Ovary (tissue), 10 donors: ENCODE results near the gene BIRC6. TPM values are rescaled to one million over a fixed set of nuclear protein-coding genes. Genes with fewer than 3 reads are reported as not detected.
"Not testable (repeated sequence)": the region's sequence is repeated elsewhere in the genome, so short reads cannot be mapped to it uniquely, and the experiment has no call there.

ENCODE experiments used
- DNase-seq, 5 donors: peaks; one replicate each; pipeline ENCODE4 v3.0.0-alpha.2; 2019 to 2020
- H3K27ac ChIP-seq, 2 donors: fragments of 200-600 bp; one replicate each; pipeline versions ENCODE4 v1.5.1 to v1.8.0; 2019 to 2022
- H3K27me3 ChIP-seq: fragments of 200-600 bp; one replicate; pipeline ENCODE4 v1.8.0; 2022
- H3K36me3 ChIP-seq: fragments of 200-600 bp; sonication (generic); one replicate; pipeline ENCODE4 v1.5.1; 2019
- H3K4me1 ChIP-seq: one replicate; pipeline ENCODE4 v1.8.1; 2013; ENCODE audit warnings: mild to moderate bottlenecking, moderate library complexity; ENCODE audit not compliant: insufficient read depth
- H3K4me3 ChIP-seq: fragments of 200-600 bp; sonication (generic); one replicate; pipeline ENCODE4 v1.5.1; 2017
- H3K9me3 ChIP-seq, 2 donors: fragments of 200-600 bp in 1 of 2; sonication (generic) in 1 of 2; one replicate each; pipeline versions ENCODE4 v1.5.1 to v1.8.1; 2013 to 2019; ENCODE audit warnings: mild to moderate bottlenecking in 1 of 2, moderate library complexity in 1 of 2
- EP300 ChIP-seq: sonication (generic); formaldehyde crosslinking; IDR thresholded peaks from one replicate; pipeline ENCODE4 v1.6.1; 2017; ENCODE audit warnings: antibody characterized with exemption
- POLR2A ChIP-seq: fragments of 450-650 bp; IDR thresholded peaks from one replicate; pipeline ENCODE4 v1.6.1; 2017; ENCODE audit warnings: antibody characterized with exemption, mild to moderate bottlenecking, moderate library complexity
- WGBS, 3 donors: extraction: QIAGEN DNeasy Blood & Tissue Kit in 1 of 3; methylation state at CpG; one replicate each; pipeline versions ENCODE4 v1.1.5 to v1.1.7; 2013 to 2017; 5-methylcytosine and 5-hydroxymethylcytosine counted together
- intact Hi-C, 4 donors: fragments of 100-400 bp; cut with DNase I; formaldehyde crosslinking; loops; one replicate each; pipeline versions ENCODE4 v1.11.0 to v1.15.1; 2022 to 2023
- long read RNA-seq, 3 donors: library from polyadenylated mRNA in 2 of 3; unstranded in 2 of 3; transcript quantifications; one replicate each; pipeline ENCODE4 v2.0.0 and lab custom pipeline, GENCODE V29; 2021 to 2026
- polyA plus RNA-seq, 2 donors: library from polyadenylated mRNA; stranded (reverse); fragments of 200-250 nt in 1 of 2; fragments of 350-450 nt in 1 of 2; fragmentation: Illumina TruSeq in 1 of 2; extraction: RNeasy Lipid Tissue Mini Kit (QIAGEN cat#74804) in 1 of 2; gene quantifications; one replicate each; pipeline ENCODE4 v1.2.3, GENCODE V29; 2013 to 2014
- total RNA-seq, 7 donors: library from RNA; depleted of rRNA in 2 of 7; stranded (reverse); fragments of >200 nt in 2 of 7; fragmentation: NEBNext Ultra II Directional in 3 of 7; extraction: Animal tissue kit (Norgen Biotek cat#: 25700) in 3 of 7; gene quantifications; one replicate each; pipeline versions ENCODE4 v1.1.0 to v1.2.4, GENCODE V29; 2016 to 2023
- TF ChIP-seq, protein P1 (sequence below), 3 donors: fragments of 450-650 bp in 2 of 3; fragments of 200-600 bp in 1 of 3; IDR thresholded peaks; one replicate each; pipeline versions ENCODE4 v1.5.1 to v1.8.0; 2016 to 2022; ENCODE audit warnings: antibody characterized with exemption in 3 of 3, mild to moderate bottlenecking in 1 of 3
- donor health status: DM: no; HTN: no; CAD: no; lungs with moderate emphysema.
- donor health status: DM: no; HTN: no; CAD: no.
- donor health status: Bipolar disorder and iron deficiency.
- donor health status: DM: yes; HTN: yes; CAD: no.
- donor health status: DM: no; HTN: no; CAD: no.
- donor health status: DM: yes; HTN: yes; CAD: no.

Gene BIRC6, protein sequence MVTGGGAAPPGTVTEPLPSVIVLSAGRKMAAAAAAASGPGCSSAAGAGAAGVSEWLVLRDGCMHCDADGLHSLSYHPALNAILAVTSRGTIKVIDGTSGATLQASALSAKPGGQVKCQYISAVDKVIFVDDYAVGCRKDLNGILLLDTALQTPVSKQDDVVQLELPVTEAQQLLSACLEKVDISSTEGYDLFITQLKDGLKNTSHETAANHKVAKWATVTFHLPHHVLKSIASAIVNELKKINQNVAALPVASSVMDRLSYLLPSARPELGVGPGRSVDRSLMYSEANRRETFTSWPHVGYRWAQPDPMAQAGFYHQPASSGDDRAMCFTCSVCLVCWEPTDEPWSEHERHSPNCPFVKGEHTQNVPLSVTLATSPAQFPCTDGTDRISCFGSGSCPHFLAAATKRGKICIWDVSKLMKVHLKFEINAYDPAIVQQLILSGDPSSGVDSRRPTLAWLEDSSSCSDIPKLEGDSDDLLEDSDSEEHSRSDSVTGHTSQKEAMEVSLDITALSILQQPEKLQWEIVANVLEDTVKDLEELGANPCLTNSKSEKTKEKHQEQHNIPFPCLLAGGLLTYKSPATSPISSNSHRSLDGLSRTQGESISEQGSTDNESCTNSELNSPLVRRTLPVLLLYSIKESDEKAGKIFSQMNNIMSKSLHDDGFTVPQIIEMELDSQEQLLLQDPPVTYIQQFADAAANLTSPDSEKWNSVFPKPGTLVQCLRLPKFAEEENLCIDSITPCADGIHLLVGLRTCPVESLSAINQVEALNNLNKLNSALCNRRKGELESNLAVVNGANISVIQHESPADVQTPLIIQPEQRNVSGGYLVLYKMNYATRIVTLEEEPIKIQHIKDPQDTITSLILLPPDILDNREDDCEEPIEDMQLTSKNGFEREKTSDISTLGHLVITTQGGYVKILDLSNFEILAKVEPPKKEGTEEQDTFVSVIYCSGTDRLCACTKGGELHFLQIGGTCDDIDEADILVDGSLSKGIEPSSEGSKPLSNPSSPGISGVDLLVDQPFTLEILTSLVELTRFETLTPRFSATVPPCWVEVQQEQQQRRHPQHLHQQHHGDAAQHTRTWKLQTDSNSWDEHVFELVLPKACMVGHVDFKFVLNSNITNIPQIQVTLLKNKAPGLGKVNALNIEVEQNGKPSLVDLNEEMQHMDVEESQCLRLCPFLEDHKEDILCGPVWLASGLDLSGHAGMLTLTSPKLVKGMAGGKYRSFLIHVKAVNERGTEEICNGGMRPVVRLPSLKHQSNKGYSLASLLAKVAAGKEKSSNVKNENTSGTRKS (N-terminal part only)
- total RNA-seq: 100 to 1,000 TPM in 3 of 7 donors, 10 to 100 TPM in 4; 79.3 to 125 (median 93.0) TPM
- 10 to 100 TPM; 24.0 to 31.6 TPM for polyA plus RNA-seq
- long read RNA-seq, donor 1, partial matches to known transcripts: 16 of 19 reads
- long read RNA-seq, donor 1, other reads (novel, unspliced or antisense): 3 of 19 reads
- long read RNA-seq, donor 2, partial matches to known transcripts: 12 of 12 reads
- long read RNA-seq, donor 2, other reads (novel, unspliced or antisense): 0 of 12 reads
- long read RNA-seq, donor 3, partial matches to known transcripts: 10 of 15 reads
- long read RNA-seq, donor 3, other reads (novel, unspliced or antisense): 5 of 15 reads

DNA sequence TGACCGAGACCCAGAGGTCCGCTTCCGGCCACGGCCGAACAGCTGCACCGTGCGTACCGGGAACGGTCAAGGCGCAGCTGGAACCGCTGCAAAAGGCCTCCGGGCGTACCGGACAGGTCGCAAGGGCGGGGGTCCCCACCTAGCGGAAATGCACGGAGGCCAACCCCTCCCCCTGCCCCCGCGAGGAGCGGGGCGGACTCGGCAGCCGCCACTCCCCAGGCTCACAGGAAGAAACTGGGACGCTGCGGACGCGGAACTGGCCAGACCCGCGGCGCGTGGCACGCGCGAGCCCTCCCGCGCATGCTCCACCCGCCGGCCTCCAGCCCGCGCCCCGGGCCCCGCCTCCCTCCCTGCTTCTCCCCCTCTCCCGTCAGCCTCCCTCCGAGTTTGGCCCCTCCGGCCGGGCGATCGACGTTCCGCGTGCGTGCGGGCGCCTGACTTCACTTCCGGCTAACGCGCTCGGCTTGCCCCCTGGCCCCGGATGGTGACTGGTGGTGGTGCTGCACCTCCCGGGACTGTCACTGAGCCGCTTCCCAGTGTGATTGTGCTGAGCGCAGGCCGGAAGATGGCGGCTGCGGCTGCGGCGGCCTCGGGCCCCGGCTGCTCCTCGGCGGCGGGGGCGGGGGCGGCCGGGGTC lies at the start of gene BIRC6:
BIRC6 (plus strand) TSS at position 343 of the 637 bp plus-strand sequence; CDS start at position 482, 139 bp downstream.
- intact Hi-C loops: no loop called here

DNA sequence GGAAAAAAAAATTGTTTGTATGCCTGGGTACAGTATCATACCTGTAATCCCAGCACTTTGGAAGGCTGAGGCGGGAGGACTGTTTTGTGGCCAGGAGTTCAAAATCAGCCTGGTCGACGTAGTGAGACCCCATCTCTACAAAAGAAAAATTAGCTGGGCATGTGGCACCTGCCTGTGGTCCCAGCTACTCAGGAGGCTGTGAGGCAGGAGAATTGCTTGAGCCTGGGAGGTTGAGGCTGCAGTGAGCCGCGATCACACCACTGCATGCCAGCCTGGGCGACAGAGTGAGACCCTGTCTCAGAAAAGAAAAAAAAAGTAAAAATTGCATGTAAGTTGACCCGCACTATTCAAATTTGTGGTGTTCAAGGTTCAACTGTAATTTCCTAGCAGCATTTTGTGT lies 46.2 kb upstream of the BIRC6 start:
- 97 to 99% (median 98%) methylated on average over 7 of the region's 7 CpGs for WGBS, 3 donors
- Histone ChIP-seq H3K36me3 (no peaks in the 10 kb centered on the region), H3K4me3 (no peak overlapping the region), H3K9me3 (no peaks in the 10 kb centered on the region), H3K27ac (no peak overlapping the region), H3K4me1 (no peaks in the 10 kb centered on the region), H3K27me3 (no peaks in the 10 kb centered on the region)
- intact Hi-C loops: no loop called here
- no peak for DNase-seq
- TF ChIP-seq, protein P1, sequence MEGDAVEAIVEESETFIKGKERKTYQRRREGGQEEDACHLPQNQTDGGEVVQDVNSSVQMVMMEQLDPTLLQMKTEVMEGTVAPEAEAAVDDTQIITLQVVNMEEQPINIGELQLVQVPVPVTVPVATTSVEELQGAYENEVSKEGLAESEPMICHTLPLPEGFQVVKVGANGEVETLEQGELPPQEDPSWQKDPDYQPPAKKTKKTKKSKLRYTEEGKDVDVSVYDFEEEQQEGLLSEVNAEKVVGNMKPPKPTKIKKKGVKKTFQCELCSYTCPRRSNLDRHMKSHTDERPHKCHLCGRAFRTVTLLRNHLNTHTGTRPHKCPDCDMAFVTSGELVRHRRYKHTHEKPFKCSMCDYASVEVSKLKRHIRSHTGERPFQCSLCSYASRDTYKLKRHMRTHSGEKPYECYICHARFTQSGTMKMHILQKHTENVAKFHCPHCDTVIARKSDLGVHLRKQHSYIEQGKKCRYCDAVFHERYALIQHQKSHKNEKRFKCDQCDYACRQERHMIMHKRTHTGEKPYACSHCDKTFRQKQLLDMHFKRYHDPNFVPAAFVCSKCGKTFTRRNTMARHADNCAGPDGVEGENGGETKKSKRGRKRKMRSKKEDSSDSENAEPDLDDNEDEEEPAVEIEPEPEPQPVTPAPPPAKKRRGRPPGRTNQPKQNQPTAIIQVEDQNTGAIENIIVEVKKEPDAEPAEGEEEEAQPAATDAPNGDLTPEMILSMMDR (IDR thresholded peaks at IDR 0.05): no peak
- TF ChIP-seq EP300: no peak
- no peak for TF ChIP-seq POLR2A

More for the DNA sequence above, at the start of gene BIRC6:
- DNase-seq: peak; percentile 96 to 98 (median 97)
- 0 to 1% (median 0%) methylated on average over 32 to 76 of the region's 76 CpGs for WGBS, 3 donors
- Histone ChIP-seq H3K9me3 (no peaks in the 10 kb centered on the region), H3K27ac (peak within 1 kb of the TSS; percentile 81 to 91), H3K4me1 (peaks cover 4% of the 10 kb centered on the region), H3K27me3 (no peaks in the 10 kb centered on the region), H3K4me3 (peak within 1 kb of the TSS; percentile 90), H3K36me3 (no peaks in the 10 kb centered on the region)
- peak; percentile 64 for TF ChIP-seq POLR2A
- TF ChIP-seq, protein P1 (IDR thresholded peaks at IDR 0.05): no peak
- no peak for TF ChIP-seq EP300

DNA sequence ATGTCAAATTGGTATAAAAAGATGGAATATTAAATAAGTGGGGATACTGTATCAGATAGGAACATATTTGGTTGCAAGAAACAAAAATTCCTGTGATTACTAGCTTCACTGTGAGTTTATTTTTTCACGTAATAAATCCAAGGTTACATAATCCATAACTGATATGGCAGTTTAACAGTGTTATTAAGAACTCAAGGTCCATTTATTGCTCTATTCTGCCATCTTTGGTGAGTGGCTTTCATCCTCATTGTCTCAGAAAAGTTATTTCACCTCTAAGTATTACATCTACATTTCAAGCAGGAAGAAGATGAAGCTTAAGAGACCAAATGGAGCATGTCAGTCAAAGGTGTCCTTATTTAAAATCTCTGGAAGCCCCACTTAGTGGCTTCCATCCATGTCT lies 41.9 kb upstream of the BIRC6 start:
- intact Hi-C loops: no loop called here
- no peaks in the 10 kb centered on the region for H3K4me1 ChIP-seq
- 59 to 83% (median 83%) methylated on average over 1 of the region's 1 CpG for WGBS, 3 donors

DNA sequence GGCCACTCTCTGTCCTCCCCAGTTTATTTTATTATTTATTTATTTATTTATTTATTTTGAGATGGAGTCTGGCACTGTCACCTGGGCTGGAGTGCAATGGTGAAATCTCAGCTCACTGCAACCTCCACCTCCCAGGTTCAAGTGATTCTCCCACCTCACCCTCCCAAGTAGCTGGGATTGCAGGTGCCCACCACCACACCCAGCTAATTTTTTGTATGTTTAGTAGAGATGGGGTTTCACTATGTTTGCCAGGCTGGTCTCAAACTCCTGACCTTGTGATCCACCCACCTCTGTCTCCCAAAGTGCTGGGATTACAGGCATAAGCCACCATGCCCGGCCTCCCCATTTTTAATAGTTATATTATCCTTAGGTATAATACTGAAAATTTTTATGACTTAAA lies 28.1 kb upstream of the BIRC6 start:
- H3K4me1 ChIP-seq, DNase-seq, H3K9me3 ChIP-seq, H3K27me3 ChIP-seq, H3K36me3 ChIP-seq, H3K27ac ChIP-seq, H3K4me3 ChIP-seq, intact Hi-C loops: not testable (repeated sequence)
- WGBS, 3 donors: 49 to 80% (median 57%) methylated on average over 1 of the region's 1 CpG

More for the DNA sequence above, 41.9 kb upstream of the BIRC6 start:
- Histone ChIP-seq H3K27ac (no peak overlapping the region), H3K36me3 (no peaks in the 10 kb centered on the region), H3K4me3 (no peak overlapping the region), H3K27me3 (no peaks in the 10 kb centered on the region), H3K9me3 (no peaks in the 10 kb centered on the region)
- TF ChIP-seq POLR2A: no peak
- TF ChIP-seq, protein P1 (IDR thresholded peaks at IDR 0.05): no peak
- no peak for DNase-seq

DNA sequence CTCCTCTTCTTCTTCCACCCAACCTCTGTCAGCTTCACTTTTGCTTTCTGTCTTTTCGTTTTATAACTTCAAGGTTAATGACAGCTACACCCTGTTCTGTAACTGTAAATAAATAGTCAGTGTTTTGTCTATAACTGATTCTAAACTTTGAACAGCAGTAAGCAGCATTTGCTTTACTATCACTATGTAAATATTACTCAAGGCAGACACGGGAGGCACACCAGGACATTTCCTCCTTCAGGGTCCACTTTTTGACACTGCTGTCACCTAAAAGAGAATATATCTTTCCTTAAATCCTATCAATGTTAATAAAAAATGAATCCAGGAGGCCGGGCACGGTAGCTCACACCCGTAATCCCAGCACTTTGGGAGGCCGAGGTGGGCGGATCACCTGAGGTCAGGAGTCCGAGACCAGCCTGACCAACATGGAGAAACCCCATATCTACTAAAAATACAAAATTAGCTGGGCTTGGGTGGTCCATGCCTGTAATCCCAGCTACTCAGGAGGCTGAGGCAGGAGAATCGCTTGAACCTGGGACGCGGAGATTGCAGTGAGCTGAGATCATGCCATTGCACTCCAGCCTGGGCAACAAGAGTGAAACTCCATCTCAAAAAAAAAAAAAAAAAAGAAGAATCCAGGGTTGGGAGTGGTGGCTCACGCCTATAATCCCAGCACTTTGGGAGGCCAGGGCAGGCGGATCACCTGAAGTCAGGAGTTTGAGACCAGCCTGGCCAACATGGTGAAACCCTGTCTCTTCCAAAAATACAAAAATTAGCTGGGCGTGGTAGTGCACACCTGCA lies 27.4 kb upstream of the BIRC6 start:
- H3K27me3 ChIP-seq, H3K4me3 ChIP-seq, H3K36me3 ChIP-seq, H3K9me3 ChIP-seq, H3K27ac ChIP-seq, H3K4me1 ChIP-seq, intact Hi-C loops, DNase-seq: not testable (repeated sequence)
- WGBS, 3 donors: 44 to 70% (median 49%) methylated on average over 14 of the region's 14 CpGs
